A549 (cell line): ENCODE measurements around the gene CEBPE.

Experiments used
- CEBPB ChIP-seq, 2 experiments: fragments of >200 bp in 1 of 2; sonication (Bioruptor Twin) in 1 of 2; formaldehyde crosslinking in 1 of 2; IDR thresholded peaks; 2 replicates each; pipeline ENCODE4 v1.6.1; 2012 to 2016
- CHD2 ChIP-seq: fragments of 150-350 bp; IDR thresholded peaks from 2 replicates; pipeline ENCODE4 v1.6.1; 2014; ENCODE audit warnings: low read length; ENCODE audit not compliant: partially characterized antibody
- CTCF ChIP-seq: fragments of >200 bp; sonication (Bioruptor Twin); formaldehyde crosslinking; IDR thresholded peaks from 3 replicates; pipeline ENCODE4 v1.5.1; 2016
- EP300 ChIP-seq, 2 experiments: fragments of >200 bp; sonication (Bioruptor Twin); formaldehyde crosslinking; IDR thresholded peaks; 2 replicates in 1 of 2; 3 replicates in 1 of 2; pipeline ENCODE4 v1.6.1; 2016 to 2017
- GATA3 ChIP-seq: IDR thresholded peaks from 2 replicates; pipeline ENCODE4 v1.6.1; 2012; ENCODE audit warnings: borderline replicate concordance
- JUN ChIP-seq, 2 experiments: fragments of >200 bp; sonication (Bioruptor Twin); formaldehyde crosslinking; IDR thresholded peaks; 2 replicates in 1 of 2; 3 replicates in 1 of 2; pipeline ENCODE4 v1.6.1; 2016 to 2017
- JUNB ChIP-seq: fragments of >200 bp; sonication (Bioruptor Twin); formaldehyde crosslinking; IDR thresholded peaks from 2 replicates; pipeline ENCODE4 v1.6.1; 2016
- MAFK ChIP-seq: fragments of 450-650 bp; IDR thresholded peaks from 2 replicates; pipeline ENCODE4 v1.6.1; 2014; ENCODE audit not compliant: partially characterized antibody
- POLR2A ChIP-seq: IDR thresholded peaks from 2 replicates; pipeline ENCODE4 v1.6.1; 2012; ENCODE audit warnings: mild to moderate bottlenecking, low read length
- RARB ChIP-seq: fragments of 250-450 bp; sonication (Bioruptor Pico); IDR thresholded peaks from 2 replicates; pipeline ENCODE4 v1.8.0; 2021; ENCODE audit warnings: mild to moderate bottlenecking, moderate library complexity
- ZFP36 ChIP-seq: fragments of 450-650 bp; IDR thresholded peaks from 2 replicates; pipeline ENCODE4 v1.6.1; 2014; ENCODE audit warnings: borderline replicate concordance; ENCODE audit not compliant: partially characterized antibody
- TF ChIP-seq, protein P1 (sequence below): IDR thresholded peaks from 2 replicates; pipeline ENCODE4 v1.6.1; 2012

DNA sequence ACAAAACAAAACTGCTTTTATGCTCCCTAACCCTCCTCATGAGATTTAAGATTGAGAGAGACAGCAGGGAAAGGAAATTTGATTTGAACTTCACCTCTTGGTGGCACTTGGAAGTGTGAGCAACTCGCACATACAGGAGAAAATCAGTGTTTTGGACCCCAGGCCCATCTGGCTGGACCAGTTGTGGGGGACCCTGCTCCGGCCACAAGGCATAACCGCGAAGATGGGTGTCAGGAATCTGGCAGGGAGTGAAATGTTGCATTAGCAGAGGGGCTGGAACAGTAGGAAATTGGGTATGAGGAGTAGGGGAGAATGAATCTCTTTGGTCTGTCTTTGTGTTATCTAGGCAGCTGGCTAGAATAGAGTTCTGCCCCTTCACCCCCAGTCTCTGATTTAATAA, 15.5 kb downstream of the CEBPE start:
- TF ChIP-seq JUN (IDR thresholded peaks at IDR 0.05) (no peak), POLR2A (no peak), CTCF (no peak), GATA3 (no peak), CEBPB (IDR thresholded peaks at IDR 0.05) (no peak), MAFK (no peak), EP300 (IDR thresholded peaks at IDR 0.05) (no peak), JUNB (no peak), CHD2 (no peak), RARB (no peak), ZFP36 (no peak)
- TF ChIP-seq, protein P1, sequence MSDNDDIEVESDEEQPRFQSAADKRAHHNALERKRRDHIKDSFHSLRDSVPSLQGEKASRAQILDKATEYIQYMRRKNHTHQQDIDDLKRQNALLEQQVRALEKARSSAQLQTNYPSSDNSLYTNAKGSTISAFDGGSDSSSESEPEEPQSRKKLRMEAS: no peak
